K562 (cell line): ENCODE data around the gene ZNF319. TPM values are rescaled to one million over a fixed set of nuclear protein-coding genes. Genes with fewer than 3 reads are reported as not detected.

Experiments used
- ATAC-seq: fragments of 200-7000 bp; cut with Tn5 transposase; 3 replicates; pipeline ENCODE4 v1.9.1; 2020; ENCODE audit warnings: moderate library complexity
- BruUV-seq: library from RNA; stranded (reverse); fragments of 400-500 nt; replicated peaks from 2 replicates; lab custom pipeline; 2021; lab: Mats Ljungman, UMichigan
- CTCF ChIA-PET: fragments of 300-600 bp; formaldehyde crosslinking; extraction: SDS; loops from one replicate; lab custom pipeline; 2021; ENCODE audit warnings: low intra/inter-chr PET ratio; lab: Yijun Ruan, JAX
- POLR2A ChIA-PET: fragments of 300-600, 350-650 bp; sonication (Branson Sonifier 250); formaldehyde crosslinking; extraction: SDS; loops from one replicate; lab custom pipeline; 2021; ENCODE audit warnings: antibody characterized with exemption, inconsistent platforms; lab: Yijun Ruan, JAX
- DNase-seq, 4 experiments: peaks; one replicate each; pipeline versions ENCODE4 v3.0.0 to v3.0.0-alpha.2; 2011 to 2018; ENCODE audit warnings: low spot score in 3 of 4, mixed read lengths in 3 of 4; ENCODE audit errors: extremely low read depth in 1 of 4
- FAIRE-seq: peaks from 2 replicates; lab custom pipeline; 2011; peaks lifted over from hg19 to GRCh38; lab: Jason Lieb, UNC
- H2AFZ ChIP-seq: 2 replicates; pipeline ENCODE4 v1.6.0; 2011; ENCODE audit warnings: low read depth, low read length, control low read depth, inconsistent platforms
- H3K27ac ChIP-seq: fragments of 200-600 bp; 3 replicates; pipeline ENCODE4 v1.8.0; 2011; ENCODE audit warnings: low read depth, mild to moderate bottlenecking, control low read depth, inconsistent platforms, low read length, moderate library complexity, mixed read lengths; ENCODE audit errors: extremely low read depth
- H3K27me3 ChIP-seq, 2 experiments: fragments of 300-600 bp in 1 of 2; 2 replicates in 1 of 2; 3 replicates in 1 of 2; pipeline versions ENCODE4 v1.6.0 to v1.8.0; 2011; ENCODE audit warnings: inconsistent platforms in 2 of 2, low read length in 2 of 2, mild to moderate bottlenecking in 1 of 2, mixed read lengths in 1 of 2, moderate library complexity in 1 of 2; ENCODE audit not compliant: control insufficient read depth in 2 of 2, insufficient read depth in 2 of 2
- H3K36me3 ChIP-seq: fragments of 300-600 bp; 3 replicates; pipeline ENCODE4 v1.8.0; 2011; ENCODE audit warnings: mild to moderate bottlenecking, low read length, inconsistent platforms; ENCODE audit not compliant: control insufficient read depth, insufficient read depth
- H3K4me1 ChIP-seq, 2 experiments: fragments of 200-600 bp in 1 of 2; replicated peaks in 1 of 2; 2 replicates in 1 of 2; 3 replicates in 1 of 2; pipeline versions ENCODE4 v1.5.1 to v1.8.0; 2011; ENCODE audit warnings: inconsistent platforms in 2 of 2, low read length in 2 of 2, mild to moderate bottlenecking in 1 of 2, mixed read lengths in 1 of 2, moderate library complexity in 1 of 2; ENCODE audit not compliant: control insufficient read depth in 2 of 2, insufficient read depth in 2 of 2
- H3K4me2 ChIP-seq: 2 replicates; pipeline ENCODE4 v1.6.1; 2011; ENCODE audit warnings: low read length, control low read depth, inconsistent platforms, mixed read lengths; ENCODE audit not compliant: insufficient read depth
- H3K4me3 ChIP-seq: fragments of 200-600 bp; sonication (generic), shearing (Covaris generic); 2 replicates; pipeline ENCODE4 v1.5.1; 2016; ENCODE audit warnings: control low read depth, inconsistent platforms
- H3K79me2 ChIP-seq: fragments of 200-600 bp; 3 replicates; pipeline ENCODE4 v1.8.0; 2011; ENCODE audit warnings: low read length, inconsistent platforms; ENCODE audit not compliant: control insufficient read depth, insufficient read depth
- H3K9ac ChIP-seq, 2 experiments: 2 replicates each; pipeline versions ENCODE4 v1.6.0 to v1.6.1; 2011; ENCODE audit warnings: low read depth in 2 of 2, low read length in 2 of 2, control low read depth in 1 of 2, inconsistent platforms in 1 of 2, mild to moderate bottlenecking in 1 of 2, mixed read lengths in 1 of 2; ENCODE audit not compliant: insufficient read depth in 1 of 2
- H3K9me1 ChIP-seq: one replicate; pipeline ENCODE4 v1.6.0; 2011; ENCODE audit warnings: inconsistent platforms, mild to moderate bottlenecking, low read length, moderate library complexity; ENCODE audit not compliant: control insufficient read depth, insufficient read depth
- H3K9me3 ChIP-seq: replicated peaks from 2 replicates; pipeline ENCODE4 v1.5.1; 2011; ENCODE audit warnings: low read depth, low read length, inconsistent platforms; ENCODE audit not compliant: control insufficient read depth, insufficient read depth
- H4K20me1 ChIP-seq: replicated peaks from 2 replicates; pipeline ENCODE4 v1.6.1; 2011; ENCODE audit warnings: low read length, inconsistent platforms, mixed read lengths; ENCODE audit not compliant: control insufficient read depth, insufficient read depth
- ETS2 ChIP-seq: IDR thresholded peaks from 2 replicates; pipeline ENCODE4 v1.6.1; 2016; ENCODE audit warnings: borderline replicate concordance, missing genetic modification characterization, mild to moderate bottlenecking, moderate library complexity, missing compliant biosample characterization; ENCODE audit not compliant: poor library complexity, severe bottlenecking
- KAT7 ChIP-seq: sonication (generic); formaldehyde crosslinking; IDR thresholded peaks from 2 replicates; pipeline ENCODE4 v1.8.0; 2022; ENCODE audit warnings: missing genetic modification reagents, mild to moderate bottlenecking, borderline replicate concordance
- RBM25 ChIP-seq: fragments of 200-400 bp; formaldehyde crosslinking; IDR thresholded peaks from 2 replicates; pipeline ENCODE4 v1.6.1; 2018; ENCODE audit warnings: low read length, low read depth, moderate library complexity; ENCODE audit not compliant: severe bottlenecking
- ZNF589 ChIP-seq: fragments of 200-800 bp; sonication (Bioruptor generic); IDR thresholded peaks from 2 replicates; pipeline ENCODE4 v1.6.1; 2016; ENCODE audit warnings: low read depth, missing genetic modification characterization, missing compliant biosample characterization
- ZNF830 ChIP-seq: fragments of 250-450 bp; sonication (Bioruptor Pico); IDR thresholded peaks from 2 replicates; pipeline ENCODE4 v1.5.0; 2021; ENCODE audit warnings: mild to moderate bottlenecking
- WGBS: fragments of 100-300 bp; shearing (Covaris generic); methylation state at CpG from one replicate; pipeline ENCODE4 v1.1.6; 2016; ENCODE audit warnings: low coverage, mixed read lengths; ENCODE audit not compliant: insufficient coverage; ENCODE audit errors: missing lambda C conversion rate; 5-methylcytosine and 5-hydroxymethylcytosine counted together
- in situ Hi-C: fragments of 300-500 bp; cut with MboI; formaldehyde crosslinking; loops from 4 replicates; pipeline ENCODE4 v1.15.0; 2018; ENCODE audit warnings: inconsistent platforms, mixed read lengths
- intact Hi-C: fragments of 100-400 bp; cut with micrococcal nuclease; formaldehyde crosslinking; loops from 2 replicates; pipeline ENCODE4 v1.14.2; 2022
- polyA plus RNA-seq, 8 experiments: library from polyadenylated mRNA; depleted of rRNA in 4 of 8; stranded (reverse) in 5 of 8; unstranded in 3 of 8; fragments of >200 nt; fragmentation: Nextera tagmentation in 2 of 8; fragmentation: Illumina TruSeq in 1 of 8; extraction: Ambion mirVana in 2 of 8; extraction: Trizol in 1 of 8; gene quantifications; 2 replicates each; pipeline versions ENCODE4 v1.2.1 to v1.2.3, GENCODE V29; 2011 to 2014; ENCODE audit warnings: inconsistent platforms in 1 of 8, missing spikeins in 1 of 8
- total RNA-seq, 7 experiments: library from RNA; depleted of rRNA in 6 of 7; stranded (reverse); fragments of >200 nt in 6 of 7; fragmentation: Illumina TruSeq in 2 of 7; extraction: Trizol in 2 of 7; gene quantifications; 2 replicates each; pipeline versions ENCODE4 v1.2.1 to v1.2.3, GENCODE V29; 2011 to 2021; ENCODE audit warnings: low replicate concordance in 1 of 7

The ZNF319 gene
- total and polyA plus RNA-seq, 9 of the 15 experiments (the other 6 are each of a cell fraction or from before 2014, with no cell fraction given) = 0.20 to 5.7 (median 1.4) TPM

- TF ChIP-seq ETS2 (tag) (no peak), ZNF830 (CRISPR knock-in tag) (no peak), KAT7 (CRISPR knock-in tag) (no peak)
Measured at GRCh38 chr16:57976331-57976796, 24.1 kb downstream of the ZNF319 start (continued).

- TF ChIP-seq RBM25 (peak; percentile 31), ZNF589 (no peak)
- in situ Hi-C loops = no loop called here
Measured at GRCh38 chr16:57972306-57972705, 28.2 kb downstream of the ZNF319 start.

More at GRCh38 chr16:57972306-57972705, 28.2 kb downstream of the ZNF319 start:
- Histone ChIP-seq H3K4me3 (no peak overlapping the region), H3K27me3 (no peaks in the 10 kb centered on the region), H3K9me3 (no peaks in the 10 kb centered on the region), H3K9me1 (peaks cover 6% of the 10 kb centered on the region), H2AFZ (no peak overlapping the region; the same call in 1 of the 2 replicates), H3K36me3 (no peaks in the 10 kb centered on the region), H3K79me2 (no peaks in the 10 kb centered on the region), H4K20me1 (no peaks in the 10 kb centered on the region), H3K4me2 (no peak overlapping the region), H3K9ac (no peak overlapping the region; a peak in 1 of 4 replicates), H3K27ac (no peak overlapping the region), H3K4me1 (peaks cover 19 to 21% of the 10 kb centered on the region in 2 experiments)
- no peak for ATAC-seq
- BruUV-seq = no TSS peak
- POLR2A ChIA-PET = interaction anchor here (0.5 to 1.0 kb wide), 3 partner anchors 28 to 342 kb away, joined by 3 to 4 read pairs (median 3); partner anchors contain the start of gene ZNF319
- FAIRE-seq = no peak
- no peak for DNase-seq
- intact Hi-C loops = no loop called here
- CTCF ChIA-PET = interaction anchor here (0.6 kb wide), 1 partner anchor 75 kb away, joined by 3 read pairs; no protein-coding TSS in a partner anchor
- WGBS = 73% methylated on average over 4 of the region's 4 CpGs
